Sigmoid colon (tissue), 7 donors: ENCODE results near the gene DNAAF3. TPM values are rescaled to one million over a fixed set of nuclear protein-coding genes. Genes with fewer than 3 reads are reported as not detected.
"Not testable (repeated sequence)": the region's sequence is repeated elsewhere in the genome, so short reads cannot be mapped to it uniquely, and the experiment has no call there.

Experiments used
- DNase-seq: peaks from one replicate; pipeline ENCODE4 v3.0.0-alpha.2; 2019
- H3K27ac ChIP-seq, 4 donors: fragments of 200-600 bp; sonication (generic); one replicate each; pipeline ENCODE4 v1.5.1; 2016 to 2019; ENCODE audit warnings: mild to moderate bottlenecking in 1 of 4
- H3K27me3 ChIP-seq, 3 donors: fragments of 200-600 bp; sonication (generic); one replicate each; pipeline ENCODE4 v1.5.1; 2019; ENCODE audit warnings: mild to moderate bottlenecking in 1 of 3
- H3K36me3 ChIP-seq, 4 donors: fragments of 200-600 bp; sonication (generic); one replicate each; pipeline ENCODE4 v1.5.1; 2016 to 2019
- H3K4me1 ChIP-seq, 4 donors: fragments of 200-600 bp; sonication (generic); one replicate each; pipeline ENCODE4 v1.5.1; 2017 to 2019
- H3K4me3 ChIP-seq, 4 donors: fragments of 200-600 bp; sonication (generic); one replicate each; pipeline ENCODE4 v1.5.1; 2017 to 2019; ENCODE audit warnings: mild to moderate bottlenecking in 2 of 4, moderate library complexity in 1 of 4
- H3K9me3 ChIP-seq, 4 donors: fragments of 200-600 bp in 3 of 4; sonication (generic) in 3 of 4; one replicate each; pipeline versions ENCODE4 v1.5.1 to v1.6.1; 2013 to 2019
- CTCF ChIP-seq, 4 experiments: fragments of 450-650 bp in 3 of 4; fragments of 200-600 bp in 1 of 4; IDR thresholded peaks; one replicate each; pipeline ENCODE4 v1.5.1; 2016 to 2019; ENCODE audit warnings: antibody characterized with exemption in 4 of 4, mild to moderate bottlenecking in 3 of 4, moderate library complexity in 2 of 4
- EP300 ChIP-seq, 4 donors: sonication (generic); formaldehyde crosslinking; IDR thresholded peaks; one replicate each; pipeline ENCODE4 v1.6.1; 2017; ENCODE audit warnings: antibody characterized with exemption in 4 of 4
- POLR2A ChIP-seq, 2 donors: fragments of 450-650 bp; IDR thresholded peaks; one replicate each; pipeline ENCODE4 v1.6.1; 2016; ENCODE audit warnings: antibody characterized with exemption in 2 of 2, mild to moderate bottlenecking in 2 of 2, moderate library complexity in 2 of 2
- POLR2AphosphoS5 ChIP-seq, 4 donors: sonication (generic); formaldehyde crosslinking; IDR thresholded peaks; one replicate each; pipeline ENCODE4 v1.6.1; 2017; ENCODE audit warnings: antibody characterized with exemption in 4 of 4
- WGBS, 2 donors: extraction: QIAGEN DNeasy Blood & Tissue Kit; methylation state at CpG; one replicate each; pipeline ENCODE4 v1.1.7; 2013; 5-methylcytosine and 5-hydroxymethylcytosine counted together
- intact Hi-C: fragments of 100-400 bp; cut with DNase I; formaldehyde crosslinking; loops from one replicate; pipeline ENCODE4 v1.15.1; 2023
- polyA plus RNA-seq, 3 donors: library from polyadenylated mRNA; stranded (reverse); fragments of 200-250 nt; gene quantifications; one replicate each; pipeline ENCODE4 v1.2.3, GENCODE V29; 2013
- total RNA-seq, 4 donors: library from RNA; depleted of rRNA; stranded (reverse); fragments of >200 nt; gene quantifications; one replicate each; pipeline ENCODE4 v1.1.0, GENCODE V29; 2016
- donor health status: healthy with polysubstance abuse.
- donor health status: Bipolar disorder and iron deficiency.
- donor health status: healthy.

The DNAAF3 gene
- total and polyA plus RNA-seq, 7 donors, result 1.1 TPM; not detected in 6

GRCh38 chr19:55173714-55174409 is 7.4 kb upstream of the DNAAF3 start:
- WGBS, 2 donors, result 1% methylated on average over 37 of the region's 37 CpGs
- peaks cover 47 to 100% (median 97%) of the 10 kb centered on the region in 3 donors for H3K27me3 ChIP-seq

GRCh38 chr19:55173186-55173713 is 6.8 kb upstream of the DNAAF3 start:
- TF ChIP-seq CTCF (IDR thresholded peaks at IDR 0.05) (no peak), POLR2AphosphoS5 (IDR thresholded peaks at IDR 0.05) (no peak), EP300 (IDR thresholded peaks at IDR 0.05) (no peak), POLR2A (IDR thresholded peaks at IDR 0.05) (no peak)
- H3K27me3 ChIP-seq, result peaks cover 48 to 100% (median 97%) of the 10 kb centered on the region in 3 donors
- intact Hi-C loops, result no loop called here
- peak overlapping the region in 3 of 4 donors; percentile 21 to 35 (median 31) for H3K4me3 ChIP-seq
- DNase-seq, result no peak
- H3K36me3 ChIP-seq, result no peaks in the 10 kb centered on the region
- no peaks in the 10 kb centered on the region for H3K9me3 ChIP-seq
- WGBS, 2 donors, result 3 to 8% methylated on average over 32 of the region's 32 CpGs
- peaks cover 0 to 19% (median 11%) of the 10 kb centered on the region in 4 donors for H3K4me1 ChIP-seq
- H3K27ac ChIP-seq, result no peak overlapping the region

More at GRCh38 chr19:55173714-55174409, 7.4 kb upstream of the DNAAF3 start:
- H3K4me1 ChIP-seq, result peaks cover 0 to 22% (median 12%) of the 10 kb centered on the region in 4 donors
- DNase-seq, result no peak
- intact Hi-C loops, result no loop called here
- no peaks in the 10 kb centered on the region for H3K36me3 ChIP-seq
- H3K9me3 ChIP-seq, result no peaks in the 10 kb centered on the region
- H3K27ac ChIP-seq, result no peak overlapping the region
- TF ChIP-seq POLR2A (IDR thresholded peaks at IDR 0.05) (no peak), EP300 (IDR thresholded peaks at IDR 0.05) (no peak), CTCF (IDR thresholded peaks at IDR 0.05) (no peak), POLR2AphosphoS5 (IDR thresholded peaks at IDR 0.05) (no peak)
- H3K4me3 ChIP-seq, result peak overlapping the region in 3 of 4 donors; percentile 21 to 35 (median 31)

DNA sequence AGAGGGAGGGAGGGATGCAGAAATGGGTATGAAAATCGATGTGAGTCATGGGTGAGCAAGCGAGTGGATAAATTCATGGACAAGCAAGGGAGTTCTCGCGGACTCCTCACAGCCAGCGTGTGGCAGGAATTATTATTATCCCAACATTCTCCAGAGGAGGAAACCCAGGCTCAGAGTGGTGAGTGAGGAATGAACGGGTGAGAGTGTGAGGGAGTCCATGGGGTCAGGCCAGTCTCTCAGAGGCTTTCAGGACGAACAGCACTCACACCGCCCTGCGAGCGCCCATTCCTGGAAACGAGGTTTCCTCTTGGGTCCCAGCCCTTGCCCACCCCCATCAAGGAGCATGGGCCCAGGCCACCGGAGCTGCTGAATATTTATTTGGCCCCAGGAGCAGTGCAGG is 6.3 kb upstream of the DNAAF3 start:
- WGBS, 2 donors, result 19 to 20% methylated on average over 12 of the region's 12 CpGs
- Histone ChIP-seq H3K4me3 (no peak overlapping the region), H3K27me3 (peaks cover 47 to 100% (median 96%) of the 10 kb centered on the region in 3 donors), H3K9me3 (no peaks in the 10 kb centered on the region), H3K36me3 (no peaks in the 10 kb centered on the region), H3K4me1 (peaks cover 0 to 19% (median 11%) of the 10 kb centered on the region in 4 donors), H3K27ac (no peak overlapping the region)
- intact Hi-C loops, result no loop called here
- DNase-seq, result no peak
- no peak for TF ChIP-seq POLR2A (IDR thresholded peaks at IDR 0.05)
- TF ChIP-seq CTCF (IDR thresholded peaks at IDR 0.05), result no peak
- no peak for TF ChIP-seq EP300 (IDR thresholded peaks at IDR 0.05)
- TF ChIP-seq POLR2AphosphoS5 (IDR thresholded peaks at IDR 0.05), result no peak

- DNase-seq, H3K36me3 ChIP-seq, H3K4me3 ChIP-seq, intact Hi-C loops, H3K9me3 ChIP-seq, H3K27ac ChIP-seq: not testable (repeated sequence)
- Histone ChIP-seq H3K4me1 (peaks cover 0 to 19% (median 11%) of the 10 kb centered on the region in 4 donors), H3K27me3 (peaks cover 50 to 100% (median 96%) of the 10 kb centered on the region in 3 donors)
- WGBS, 2 donors, result 59 to 62% methylated on average over 9 of the region's 9 CpGs
Observed at GRCh38 chr19:55172318-55172717, 5.9 kb upstream of the DNAAF3 start.

DNA sequence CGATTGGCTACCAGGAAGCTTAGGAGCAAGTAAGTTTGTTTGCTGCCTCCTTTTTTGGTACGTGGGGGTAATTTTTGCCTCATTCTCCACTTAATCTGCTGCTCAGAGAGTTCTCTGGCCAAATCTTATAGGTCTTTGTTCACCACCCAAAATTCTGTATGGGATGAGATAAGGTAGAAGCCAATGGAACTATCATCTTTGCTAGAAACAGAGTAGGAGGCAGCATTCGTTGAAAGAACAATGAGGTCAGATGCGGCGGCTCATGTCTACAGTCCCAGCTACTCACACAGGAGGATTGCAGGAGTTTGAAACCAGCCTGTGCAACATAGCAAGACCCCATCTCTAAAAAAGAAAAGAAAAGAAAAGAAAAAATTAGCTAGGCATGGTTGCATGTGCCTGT is 5.0 kb upstream of the DNAAF3 start:
- Histone ChIP-seq H3K4me1 (peaks cover 0 to 20% (median 19%) of the 10 kb centered on the region in 4 donors), H3K36me3 (no peaks in the 10 kb centered on the region), H3K27ac (no peak overlapping the region), H3K4me3 (no peak overlapping the region), H3K27me3 (peaks cover 56 to 100% (median 96%) of the 10 kb centered on the region in 3 donors), H3K9me3 (no peaks in the 10 kb centered on the region)
- intact Hi-C loops, result no loop called here
- no peak for DNase-seq
- WGBS, 2 donors, result 71 to 83% methylated on average over 5 of the region's 5 CpGs
- TF ChIP-seq POLR2A (IDR thresholded peaks at IDR 0.05), result no peak
